NCI-H2029 treated with DMSO at 0.1 percent for 48 hours (cell line): ENCODE results near the gene CRAMP1.

Experiments
- DNase-seq: peaks from one replicate; lab custom pipeline; 2025; lab: John Stamatoyannopoulos, UW

The CRAMP1 gene

DNA sequence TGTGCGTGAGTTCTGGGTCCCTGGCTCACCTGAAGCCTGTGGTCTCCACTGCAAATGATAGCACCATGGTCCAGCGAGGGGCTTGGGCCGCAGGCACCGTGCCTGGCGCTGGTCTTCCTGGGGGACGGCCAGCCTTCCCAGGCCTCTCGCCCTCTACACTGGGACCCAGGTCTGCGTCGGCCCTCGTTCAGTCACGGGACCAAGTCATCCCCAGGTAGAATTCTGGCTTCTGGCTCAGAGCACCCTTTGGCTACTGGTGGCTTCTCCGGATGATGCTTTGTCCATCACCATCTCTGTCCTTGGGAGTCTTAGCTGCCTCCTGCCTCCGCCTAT is 20.4 kb downstream of the CRAMP1 start:
- DNase-seq: no peak

DNA sequence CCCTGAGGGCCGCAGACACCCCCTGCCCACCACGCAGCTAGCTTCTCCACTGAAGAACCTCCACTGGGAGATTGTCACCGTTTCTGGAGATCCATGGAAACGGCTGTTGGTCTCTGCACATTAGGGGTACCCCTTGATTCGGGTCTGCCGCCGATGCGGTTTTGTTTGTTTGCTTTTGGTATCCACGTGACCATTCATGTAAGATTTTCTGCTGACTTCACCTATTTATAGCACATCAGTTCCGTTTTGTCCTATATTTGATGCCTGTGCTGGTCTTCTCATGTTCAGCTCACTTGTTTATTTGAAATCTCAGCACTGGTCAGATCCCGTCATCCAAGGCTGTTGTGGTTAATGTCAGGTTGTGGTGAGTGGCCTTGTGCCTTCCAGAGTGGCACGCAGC is 21.1 kb downstream of the CRAMP1 start:
- no peak for DNase-seq

DNA sequence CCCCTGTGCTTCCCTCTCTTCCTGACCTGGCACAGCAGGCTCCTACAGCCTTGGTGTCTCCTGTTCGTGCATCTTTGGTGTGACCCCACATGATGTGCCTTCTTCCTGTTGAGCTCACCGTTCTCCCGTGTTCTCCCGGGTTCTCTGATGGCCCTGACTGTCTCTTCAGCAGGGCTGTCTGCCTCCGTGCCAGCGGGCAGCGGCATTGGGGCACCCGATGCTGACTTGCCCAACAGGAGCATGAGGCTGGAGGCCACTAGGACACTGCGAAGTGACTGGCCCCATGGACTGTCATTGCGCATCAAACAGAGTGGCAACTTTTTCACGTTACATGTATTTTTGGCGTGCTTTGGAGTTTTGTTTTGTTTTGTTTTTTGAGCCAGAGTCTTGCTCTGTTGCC is 22.4 kb downstream of the CRAMP1 start:
- no peak for DNase-seq

DNA sequence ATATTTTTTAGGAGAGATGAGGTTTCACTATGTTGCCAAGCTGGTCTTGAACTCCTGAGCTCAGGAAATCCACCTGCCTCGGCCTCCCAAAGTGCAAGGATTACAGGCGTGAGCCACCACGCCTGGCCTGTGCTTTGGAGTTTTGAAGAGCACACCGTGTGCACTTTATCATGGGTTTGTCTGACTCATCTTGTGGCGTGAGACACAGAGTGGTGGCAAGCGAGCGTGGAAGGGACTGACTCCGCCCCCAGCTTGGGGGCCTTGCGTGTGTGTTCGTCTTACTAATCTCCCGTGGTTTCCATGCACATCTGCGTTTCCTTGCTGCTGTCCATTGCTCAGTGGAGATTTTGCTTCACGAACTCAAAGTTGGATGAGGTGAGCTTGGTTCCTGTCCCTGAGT is 22.9 kb downstream of the CRAMP1 start:
- no peak for DNase-seq

DNA sequence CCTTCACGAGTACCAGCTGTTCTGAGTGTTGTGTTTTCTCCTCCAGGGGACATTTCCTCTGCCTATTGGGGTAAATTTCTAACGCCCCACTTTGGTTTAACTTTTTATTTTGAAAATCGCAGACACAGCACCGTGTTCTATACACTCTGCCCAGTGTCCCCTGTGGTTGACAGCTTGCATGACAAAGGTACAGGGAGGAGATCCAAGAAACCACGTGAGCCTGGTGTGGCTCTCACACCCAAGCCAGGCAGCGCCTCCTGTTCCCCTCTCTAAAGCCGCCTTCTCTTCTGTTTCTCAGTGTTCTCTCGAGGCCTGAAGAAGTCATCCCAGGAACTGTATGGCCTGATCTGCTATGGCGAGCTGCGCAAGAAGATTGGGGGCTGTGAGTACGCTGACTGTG is 25.4 kb downstream of the CRAMP1 start:
- no peak for DNase-seq

DNA sequence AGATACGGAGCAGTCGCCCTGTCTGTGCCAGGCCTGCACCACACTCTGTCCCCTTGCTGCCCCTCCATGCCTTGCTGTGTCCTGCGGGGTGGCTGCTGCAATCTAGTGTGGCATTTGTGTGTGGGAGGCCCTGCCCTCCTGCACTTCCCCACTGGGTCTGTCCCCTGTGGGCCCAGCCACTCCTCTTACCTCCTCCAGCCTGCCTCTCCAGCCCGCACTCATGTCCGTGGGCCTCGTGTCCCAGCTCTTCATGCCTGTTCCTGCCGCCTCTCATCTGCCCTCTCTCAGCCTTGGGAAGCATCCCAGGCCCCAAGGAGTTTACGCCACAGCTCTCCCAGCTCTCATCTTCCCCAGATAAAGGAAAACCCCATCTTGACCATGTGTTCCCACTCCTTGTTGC is 26.6 kb downstream of the CRAMP1 start:
- no peak for DNase-seq

DNA sequence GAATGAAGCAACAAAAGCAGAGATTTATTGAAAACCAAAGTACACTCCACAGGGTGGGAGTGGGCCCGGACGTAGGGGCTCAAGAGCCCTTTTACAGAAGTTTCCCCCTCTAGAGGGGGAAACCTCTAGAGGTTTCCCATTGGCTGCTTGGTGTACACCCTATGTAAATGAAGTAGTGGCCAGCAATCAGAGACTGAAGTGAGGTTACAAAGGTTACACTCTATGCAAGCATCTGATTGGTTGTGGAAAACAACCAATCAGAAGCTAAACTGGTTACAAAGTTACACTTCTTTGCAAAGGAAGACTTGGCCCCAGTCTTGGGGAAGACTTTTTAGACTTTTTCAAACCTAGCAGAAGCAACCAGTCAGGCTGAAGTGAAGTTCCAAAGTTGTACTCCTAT is 27.1 kb downstream of the CRAMP1 start:
- DNase-seq: no peak

DNA sequence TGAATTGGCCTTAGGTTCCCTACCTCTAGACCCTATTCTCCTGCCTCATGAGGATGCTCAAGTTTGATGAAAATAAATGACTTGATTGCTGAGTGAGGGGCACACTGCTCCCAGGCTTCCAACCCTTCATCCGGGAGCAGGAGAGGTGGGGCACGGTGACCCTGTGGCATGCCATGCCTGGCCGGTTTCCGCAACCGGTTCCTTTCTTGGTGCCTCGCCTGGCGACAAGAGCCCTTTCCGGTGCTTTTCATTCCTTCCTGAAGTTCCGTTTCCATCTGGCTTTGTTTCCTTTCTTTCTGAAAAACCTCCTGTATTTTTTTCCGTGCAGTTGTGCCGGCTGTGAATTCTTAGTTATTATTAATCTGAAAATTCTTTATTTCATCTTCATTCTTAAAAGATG is 27.7 kb downstream of the CRAMP1 start:
- no peak for DNase-seq

DNA sequence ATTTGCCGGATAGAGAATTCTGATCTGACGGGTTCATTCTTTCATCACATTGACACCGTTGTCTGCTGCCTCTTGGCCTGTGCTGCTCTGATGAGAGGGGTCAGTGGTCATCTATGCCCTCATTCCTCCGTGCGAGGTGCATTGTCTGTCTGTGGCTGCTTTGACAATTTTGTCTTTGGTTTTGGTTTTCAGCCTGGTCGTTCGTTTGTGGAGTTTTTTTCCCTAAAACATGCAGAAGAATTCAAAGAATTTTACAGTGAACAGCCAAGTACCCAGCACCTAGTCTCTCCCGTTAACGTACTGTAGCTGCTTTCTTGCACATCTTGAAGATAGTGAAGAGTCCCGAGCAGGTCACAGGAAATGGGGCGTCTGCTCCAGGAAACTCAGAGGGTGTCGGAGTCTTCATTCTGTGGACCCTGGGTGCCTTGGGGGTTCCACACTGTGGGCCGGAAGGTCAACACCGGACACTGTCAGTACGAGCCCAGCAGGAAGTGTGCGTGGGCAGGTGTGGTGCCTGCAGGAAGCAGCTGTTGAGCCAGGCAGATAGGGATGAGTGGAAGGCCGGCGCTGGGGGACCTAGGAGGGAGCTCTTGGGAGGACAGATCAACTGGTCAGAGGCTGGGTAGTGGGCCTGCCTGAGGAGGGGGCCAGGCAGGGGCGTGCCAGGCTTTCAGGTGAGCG is 28.2 kb downstream of the CRAMP1 start:
- DNase-seq: no peak

DNA sequence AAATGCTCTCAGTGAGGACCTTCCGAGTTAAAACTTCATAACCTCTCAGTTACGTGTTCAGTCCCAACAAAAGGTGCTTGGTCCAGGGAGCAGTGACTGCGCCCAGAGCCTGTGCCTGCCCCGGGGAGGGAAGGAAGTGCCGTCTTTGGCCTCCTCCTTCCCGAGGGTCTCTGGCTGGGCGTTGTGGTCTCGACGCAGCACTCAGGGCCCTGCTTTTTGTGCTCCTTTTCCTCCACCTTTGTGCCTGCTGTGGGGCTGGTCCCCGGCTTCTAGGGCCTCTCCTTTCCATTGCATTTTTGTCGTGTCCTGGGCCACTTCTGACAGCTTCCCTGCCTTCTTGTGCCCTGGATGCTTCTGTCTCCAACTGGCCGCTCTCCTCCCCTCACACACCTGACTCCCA is 29.1 kb downstream of the CRAMP1 start:
- no peak for DNase-seq

DNA sequence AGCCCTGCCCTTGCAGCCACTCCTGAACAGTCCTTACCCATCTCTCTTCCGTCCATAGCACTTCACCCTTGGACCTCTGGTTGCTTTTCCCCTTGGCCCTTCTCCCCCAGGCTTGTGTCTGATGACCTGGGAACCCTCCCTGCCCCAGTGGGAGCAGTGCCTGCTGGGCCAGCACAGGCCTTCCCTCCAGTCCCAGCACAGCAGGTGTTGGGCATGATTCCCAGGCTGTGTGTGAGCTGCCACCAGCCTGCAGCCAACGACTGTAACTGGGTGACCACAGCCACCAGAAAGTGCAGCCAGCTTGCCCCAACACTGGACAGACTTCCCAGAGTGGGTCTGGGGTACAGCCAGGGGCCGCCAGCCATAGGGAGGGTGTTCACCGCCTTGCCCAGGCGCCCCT is 30.0 kb downstream of the CRAMP1 start:
- DNase-seq: no peak

DNA sequence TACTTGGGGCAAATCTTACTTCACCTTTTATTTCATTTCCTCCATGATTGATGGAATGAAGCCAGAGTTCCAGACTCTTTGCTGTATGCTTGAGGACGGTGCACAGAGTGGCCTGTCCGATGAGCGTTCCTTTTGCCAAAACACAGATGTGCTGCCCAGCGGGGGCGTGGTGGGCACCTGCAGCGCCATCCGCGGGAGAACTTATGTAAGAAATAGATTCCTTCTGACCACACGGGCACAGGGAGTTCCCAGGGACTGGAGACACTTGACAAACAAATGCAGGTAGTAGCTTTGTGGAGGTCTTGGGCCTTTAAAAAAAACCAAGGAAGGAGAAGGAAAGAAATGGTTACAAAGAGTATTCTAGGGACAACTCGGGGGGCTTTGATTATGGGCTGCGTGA is 30.6 kb downstream of the CRAMP1 start:
- DNase-seq: no peak

DNA sequence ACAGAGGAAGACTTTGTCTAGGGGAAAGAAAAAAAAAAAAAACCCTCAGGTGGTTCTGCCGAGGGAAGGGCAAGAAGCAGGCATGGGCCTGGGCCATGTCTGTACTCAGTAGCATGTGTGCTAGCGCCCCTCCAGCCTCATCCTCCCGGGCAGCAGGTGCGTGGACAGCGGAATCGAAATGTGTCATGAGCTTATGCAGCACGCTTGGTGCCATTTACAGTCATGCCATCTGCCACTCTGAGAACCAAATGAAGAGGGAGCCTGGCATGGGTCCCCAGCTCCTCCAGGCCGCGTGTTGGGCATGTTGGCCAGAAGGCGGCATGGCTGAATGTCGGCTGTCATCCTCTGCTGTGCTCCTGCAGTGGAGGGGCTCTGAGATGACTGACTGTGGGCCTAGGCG is 31.4 kb downstream of the CRAMP1 start:
- no peak for DNase-seq

DNA sequence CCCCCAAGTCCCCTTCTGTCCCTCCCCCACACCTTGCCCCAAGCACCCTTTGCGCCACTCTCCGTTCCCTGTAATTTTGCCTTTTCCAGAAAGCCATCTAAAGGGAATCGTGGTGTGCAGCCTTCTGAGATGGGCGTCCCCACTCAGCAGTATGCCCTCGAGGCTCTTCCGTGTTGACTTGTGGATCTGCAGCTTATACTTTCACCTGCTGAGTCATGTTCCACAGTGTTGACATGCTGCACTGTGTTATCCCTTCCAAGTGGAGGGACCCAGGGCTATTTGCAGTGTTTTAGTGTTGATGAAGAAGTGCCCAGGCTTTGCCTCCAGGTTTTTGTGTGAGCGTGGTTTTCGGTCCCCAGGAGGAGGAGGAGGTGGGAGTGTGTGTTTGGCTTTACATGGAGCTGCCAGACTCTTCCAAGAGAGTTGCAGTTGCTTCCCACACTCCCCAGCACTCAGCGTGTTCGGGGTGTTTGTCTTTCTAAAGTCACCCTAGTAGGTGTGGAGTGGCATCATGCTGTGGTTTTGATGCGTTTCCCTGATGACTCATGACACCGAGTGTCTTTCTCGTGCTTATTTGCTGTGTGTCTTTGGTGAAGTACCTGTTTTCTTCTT is 33.9 kb downstream of the CRAMP1 start:
- DNase-seq: no peak

DNA sequence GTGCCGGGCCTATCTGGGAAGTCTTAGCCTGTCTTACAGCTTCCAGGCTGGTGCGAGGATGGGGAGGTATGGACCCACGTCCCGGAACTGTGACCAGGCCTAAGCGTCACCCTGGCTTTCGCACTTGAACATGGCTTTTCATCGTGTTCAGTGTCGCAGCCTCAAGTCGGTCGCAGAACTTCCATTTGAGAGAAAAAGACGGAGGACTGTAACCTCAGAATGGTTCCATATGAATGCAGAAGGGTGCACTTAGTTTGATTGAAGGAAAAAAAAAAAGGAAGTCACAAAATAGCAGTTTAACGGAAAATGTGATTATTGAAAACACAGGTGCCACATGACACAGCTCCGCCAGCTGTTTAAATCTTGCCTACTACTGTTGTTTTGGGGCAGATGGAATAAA is 35.7 kb downstream of the CRAMP1 start:
- DNase-seq: no peak

DNA sequence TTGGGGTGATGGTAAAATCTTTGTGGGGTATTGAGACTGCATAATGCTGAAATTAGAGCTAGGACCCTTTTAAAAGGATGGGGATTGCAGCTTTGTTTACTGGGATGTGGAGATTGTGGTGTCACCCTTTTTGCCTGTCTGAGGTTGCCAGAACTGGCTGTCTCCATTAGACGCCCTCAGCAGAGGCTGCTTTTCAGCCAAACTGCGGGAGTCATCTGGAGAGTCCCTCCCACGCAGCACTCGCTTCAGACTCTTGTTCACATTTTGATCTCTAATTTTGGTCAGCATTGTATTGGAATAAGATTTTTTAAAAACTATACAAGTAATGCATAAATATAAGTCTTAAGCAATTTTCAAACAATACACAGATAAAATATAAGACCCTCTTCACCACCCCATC is 38.0 kb downstream of the CRAMP1 start:
- DNase-seq: no peak

DNA sequence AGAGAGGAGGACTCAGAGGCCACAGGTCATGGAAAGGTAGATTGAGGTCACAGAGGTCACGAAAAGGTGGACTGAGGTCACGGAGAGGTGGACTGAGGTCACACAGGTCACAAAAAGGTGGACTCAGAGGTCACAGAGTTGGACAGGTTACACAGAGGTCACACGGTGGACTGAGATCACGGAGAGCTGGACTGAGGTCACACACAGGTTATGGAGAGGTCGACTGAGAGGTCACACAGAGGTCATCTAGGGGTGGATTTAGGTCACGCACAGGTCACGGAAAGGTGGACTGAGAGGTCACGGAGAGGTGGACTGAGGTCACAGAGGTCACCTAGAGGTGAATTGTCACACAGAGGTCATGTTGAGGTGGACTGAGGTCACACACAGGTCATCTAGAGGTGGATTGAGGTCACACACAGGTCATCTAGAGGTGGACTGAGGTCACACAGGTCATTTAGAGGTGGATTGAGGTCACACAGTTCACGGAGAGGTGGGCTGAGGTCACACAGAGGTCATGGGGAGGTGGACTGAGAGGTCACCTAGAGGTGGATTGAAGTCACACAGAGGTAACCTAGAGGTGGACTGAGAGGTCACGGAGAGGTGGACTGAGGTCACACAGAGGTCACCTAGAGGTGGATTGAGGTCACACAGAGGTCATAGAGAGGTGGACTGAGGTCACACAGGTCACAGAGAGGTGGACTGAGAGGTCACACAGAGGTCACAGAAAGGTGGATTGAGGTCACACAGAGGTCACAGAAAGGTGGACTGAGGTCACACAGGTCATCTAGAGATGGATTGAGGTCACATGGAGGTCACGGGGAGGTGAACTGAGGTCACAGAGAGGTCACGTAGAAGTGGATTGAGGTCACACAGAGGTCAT is 39.2 kb downstream of the CRAMP1 start:
- DNase-seq: no peak

DNA sequence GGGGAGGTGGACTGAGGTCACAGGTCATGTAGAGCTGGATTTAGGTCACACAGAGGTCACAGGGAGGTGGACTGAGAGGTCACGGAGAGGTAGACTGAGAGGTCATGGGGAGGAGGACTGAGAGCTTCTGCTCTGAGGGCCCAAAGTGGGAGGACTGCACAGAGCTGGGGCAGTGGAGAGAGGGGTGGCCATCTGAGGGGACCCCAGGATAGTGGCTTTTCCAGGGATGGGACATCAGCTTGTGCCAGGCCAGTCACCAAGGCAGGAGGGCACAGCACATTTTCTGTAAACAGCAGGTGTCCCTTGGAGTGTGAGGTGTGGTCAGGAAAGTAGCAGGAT is 39.8 kb downstream of the CRAMP1 start:
- no peak for DNase-seq

DNA sequence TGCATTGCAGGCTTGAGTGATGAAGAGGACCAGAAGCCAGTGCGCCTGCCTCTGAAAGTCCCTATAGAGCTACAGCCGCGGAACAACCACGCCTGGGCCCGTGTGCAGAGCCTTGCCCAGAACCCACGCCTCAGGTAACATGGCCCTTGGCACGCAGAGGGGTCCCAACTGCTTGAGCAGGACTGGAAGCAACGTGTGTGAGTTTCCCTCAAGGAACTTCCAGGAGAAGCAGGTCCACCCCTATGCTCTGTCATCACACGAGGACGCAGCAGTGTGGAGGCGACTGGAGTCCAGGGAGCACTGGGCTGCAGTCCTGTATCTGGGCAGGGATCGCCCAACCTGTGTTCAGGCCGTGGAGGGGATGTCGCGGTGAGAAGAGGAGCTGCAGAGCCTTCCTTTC is 40.9 kb downstream of the CRAMP1 start:
- no peak for DNase-seq

DNA sequence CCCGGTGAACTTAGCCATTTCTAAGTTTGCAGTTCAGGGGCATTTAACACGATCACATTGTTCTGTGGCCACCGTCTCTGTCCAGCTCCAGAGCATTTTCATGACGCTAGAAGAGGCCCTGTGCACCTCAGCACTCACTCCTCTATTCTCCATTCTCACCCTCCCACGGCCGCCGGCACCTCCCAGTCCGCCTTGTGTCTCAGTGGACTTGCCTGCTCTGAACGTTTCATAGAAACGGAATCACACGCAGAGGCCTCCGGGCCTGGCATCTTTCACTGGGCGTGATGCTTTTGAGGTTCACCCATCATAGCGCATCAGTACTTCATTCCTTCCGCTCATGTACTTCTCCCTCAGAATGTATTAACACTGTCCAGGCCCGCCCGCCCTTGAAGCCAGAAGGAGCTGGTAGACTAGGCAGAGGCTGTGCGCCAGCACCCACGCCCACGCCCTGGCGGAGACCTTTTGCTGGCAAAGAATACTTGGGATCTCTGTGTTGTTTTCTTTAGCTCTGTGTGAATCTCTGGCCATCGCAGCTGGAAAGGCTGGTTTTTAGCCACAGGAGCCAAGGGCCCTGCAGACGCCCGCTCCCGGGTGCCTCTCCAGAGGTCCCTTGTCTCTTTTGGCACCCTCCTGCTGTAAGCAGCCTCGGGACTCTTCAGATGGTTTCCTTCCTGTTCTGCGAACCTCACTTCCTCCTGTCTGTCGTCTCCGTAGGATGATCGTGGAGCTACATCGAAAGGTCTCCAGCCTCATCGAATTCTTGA is 42.5 kb downstream of the CRAMP1 start:
- no peak for DNase-seq

DNA sequence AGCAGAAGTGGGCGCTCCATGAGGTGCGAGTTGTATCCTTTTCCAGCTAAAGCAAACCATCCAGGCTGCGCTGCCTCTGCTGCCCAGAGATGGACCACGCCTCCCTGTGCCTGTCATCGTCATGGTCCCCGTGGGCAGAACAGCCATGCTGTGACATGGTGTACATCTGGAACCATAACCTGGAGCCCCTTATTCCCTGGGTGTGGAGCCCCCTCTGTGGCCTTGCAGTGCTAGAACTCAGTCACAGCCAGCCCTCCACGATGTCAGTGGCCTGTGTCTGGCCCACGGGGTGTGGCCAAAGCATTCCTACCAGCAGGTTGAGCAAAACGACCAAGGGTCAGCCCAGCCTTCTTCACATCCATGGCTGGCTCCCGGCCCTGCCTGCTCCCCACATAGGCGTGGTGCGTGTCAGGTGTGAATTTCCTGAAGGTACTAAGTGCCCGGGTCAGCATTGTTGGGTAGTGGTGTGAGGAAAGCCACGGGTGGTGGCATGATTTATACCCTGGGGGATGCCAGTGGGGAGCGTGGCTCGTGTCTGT is 43.2 kb downstream of the CRAMP1 start:
- no peak for DNase-seq
